Measurements from ENCODE around the gene PFKFB3. TPM values are rescaled to one million over a fixed set of nuclear protein-coding genes. Genes with fewer than 3 reads are reported as not detected.

The PFKFB3 gene
- total RNA-seq, 2 donors from 2014 or later, result 120 to 153 TPM

- peaks cover 0 to 33% of the 10 kb centered on the region in 2 donors for H3K36me3 Mint-ChIP-seq (ENCODE audit: insufficient read depth in 2 of 2)
- H3K4me1 Mint-ChIP-seq (ENCODE audit: low read depth), result peaks cover 97% of the 10 kb centered on the region
- no peak overlapping the region for H3K4me3 Mint-ChIP-seq
- no peaks in the 10 kb centered on the region for H3K27me3 Mint-ChIP-seq (ENCODE audit: low read depth)
- ATAC-seq (replicated peaks in 1 of 2) (no peak), DNase-seq (no peak)
- H3K27ac Mint-ChIP-seq, result peak overlapping the region; percentile 83
- no peaks in the 10 kb centered on the region for H3K9me3 Mint-ChIP-seq
Observed at GRCh38 chr10:6170638-6171037, 32.1 kb upstream of the PFKFB3 start.

DNA sequence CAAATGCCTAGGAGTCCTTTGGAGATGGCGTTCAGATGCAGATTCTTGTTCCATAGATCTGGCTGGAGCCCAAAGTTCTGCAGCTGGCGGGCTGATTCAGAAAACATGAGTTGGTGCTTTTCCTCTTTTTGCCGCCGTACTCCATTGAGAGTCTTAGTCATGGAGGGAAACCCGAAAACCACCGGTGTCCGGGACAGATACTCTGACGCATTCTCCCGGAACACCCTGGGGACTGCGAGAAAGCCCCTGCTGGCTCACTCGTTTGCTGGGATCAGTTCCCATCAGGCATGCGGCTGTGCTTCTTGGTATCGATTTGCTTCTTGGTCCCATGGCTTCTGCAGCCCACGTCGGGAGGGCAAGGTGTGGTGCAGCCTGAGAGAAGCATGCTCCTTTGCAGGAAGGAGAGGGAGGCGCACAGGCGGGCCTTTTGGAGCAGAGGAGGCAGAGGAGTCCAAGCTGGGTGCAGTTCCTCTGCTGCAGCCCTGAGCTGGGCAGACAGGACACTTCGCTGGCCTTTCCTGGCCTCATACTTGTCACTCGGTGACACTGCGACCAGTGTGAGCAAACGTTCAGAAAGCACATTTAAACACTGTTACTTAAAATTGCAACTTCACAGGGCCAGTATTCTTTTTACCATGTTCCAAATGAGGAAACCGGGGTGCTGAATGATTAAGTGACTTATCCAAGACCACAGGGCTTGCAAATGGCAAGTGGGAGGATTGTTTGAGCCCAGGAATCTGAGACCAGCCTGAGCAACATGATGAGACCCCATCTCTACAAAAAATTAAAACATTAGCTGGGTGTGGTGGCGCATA is 30.6 kb upstream of the PFKFB3 start:
- peak overlapping the region; percentile 70 for H3K27ac Mint-ChIP-seq
- ATAC-seq (replicated peaks in 1 of 2) (peak; percentile 59 to 70), DNase-seq (peak; percentile 51 to 53)
- H3K36me3 Mint-ChIP-seq (ENCODE audit: insufficient read depth in 2 of 2), result peaks cover 2 to 24% of the 10 kb centered on the region in 2 donors
- H3K27me3 Mint-ChIP-seq (ENCODE audit: low read depth), result no peaks in the 10 kb centered on the region
- H3K9me3 Mint-ChIP-seq, result no peaks in the 10 kb centered on the region
- peak overlapping the region; percentile 41 to 52 for H3K4me3 Mint-ChIP-seq
- H3K4me1 Mint-ChIP-seq (ENCODE audit: low read depth), result peaks cover 97% of the 10 kb centered on the region

DNA sequence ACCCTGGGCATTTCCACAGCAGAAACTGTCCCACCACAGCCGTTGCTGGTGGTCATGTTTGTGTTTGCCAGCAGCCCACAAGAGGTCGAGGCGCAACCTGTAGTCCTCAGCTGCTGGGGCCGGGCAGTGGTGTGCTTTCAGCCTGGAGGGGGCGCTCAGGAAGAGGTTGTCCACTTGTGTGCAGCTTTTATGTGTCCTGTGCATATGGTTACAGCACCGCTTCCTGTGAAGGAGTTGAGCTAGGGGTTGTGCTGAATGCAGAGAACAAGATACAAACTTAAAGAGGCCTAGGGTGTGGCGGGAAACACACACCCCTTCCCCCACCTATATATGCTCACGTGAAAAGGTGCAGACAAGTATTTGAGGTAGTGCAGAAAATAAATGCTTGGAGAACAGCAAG is 29.5 kb upstream of the PFKFB3 start:
- H3K9me3 Mint-ChIP-seq, result no peaks in the 10 kb centered on the region
- no peaks in the 10 kb centered on the region for H3K27me3 Mint-ChIP-seq (ENCODE audit: low read depth)
- H3K4me3 Mint-ChIP-seq, result peak overlapping the region; percentile 52 to 53
- DNase-seq, result peak; percentile 65 to 79
- ATAC-seq (replicated peaks in 1 of 2), result peak; percentile 72 to 83
- peaks cover 2 to 20% of the 10 kb centered on the region in 2 donors for H3K36me3 Mint-ChIP-seq (ENCODE audit: insufficient read depth in 2 of 2)
- peak overlapping the region; percentile 67 for H3K27ac Mint-ChIP-seq
- peaks cover 91% of the 10 kb centered on the region for H3K4me1 Mint-ChIP-seq (ENCODE audit: low read depth)

DNA sequence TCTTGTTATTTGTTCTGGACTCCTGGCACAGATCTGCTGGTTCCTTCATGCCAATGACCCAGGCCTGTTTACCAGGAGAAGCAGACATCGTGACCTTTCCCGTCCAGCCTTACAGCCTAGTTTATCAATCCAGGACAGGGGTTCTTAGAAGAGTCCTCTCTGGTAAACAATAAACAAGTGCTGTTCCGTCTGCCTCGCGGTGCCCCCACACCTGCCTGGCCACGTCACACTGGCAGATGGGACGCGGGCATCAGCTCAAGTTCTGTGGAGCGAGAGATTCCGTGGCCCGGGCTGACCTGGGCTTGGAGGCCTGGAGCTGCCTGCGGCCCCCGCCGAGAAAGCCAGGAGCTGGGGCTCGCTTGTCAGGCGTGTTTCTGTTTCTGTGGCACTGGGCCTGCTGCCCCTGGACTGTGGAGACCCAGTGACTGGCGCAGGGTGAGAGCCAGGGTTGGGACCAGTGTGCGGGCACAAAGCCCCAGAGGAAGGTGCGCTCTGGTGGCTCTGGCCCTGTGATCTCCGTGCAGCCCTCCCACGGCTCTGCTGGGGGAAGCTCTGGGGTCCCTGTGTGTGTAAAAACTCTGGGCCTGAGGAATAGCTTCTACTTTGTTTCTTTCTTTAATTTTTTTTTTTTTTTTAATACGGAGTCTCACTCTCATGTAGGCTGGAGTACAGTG is 28.4 kb upstream of the PFKFB3 start:
- no peak for ATAC-seq (replicated peaks in 1 of 2)
- Mint-ChIP-seq H3K4me3 (no peak overlapping the region), H3K27ac (no peak overlapping the region), H3K4me1 (ENCODE audit: low read depth) (peaks cover 82% of the 10 kb centered on the region), H3K9me3 (no peaks in the 10 kb centered on the region), H3K36me3 (ENCODE audit: insufficient read depth in 2 of 2) (peaks cover 2 to 16% of the 10 kb centered on the region in 2 donors), H3K27me3 (ENCODE audit: low read depth) (no peaks in the 10 kb centered on the region)
- no peak for DNase-seq

DNA sequence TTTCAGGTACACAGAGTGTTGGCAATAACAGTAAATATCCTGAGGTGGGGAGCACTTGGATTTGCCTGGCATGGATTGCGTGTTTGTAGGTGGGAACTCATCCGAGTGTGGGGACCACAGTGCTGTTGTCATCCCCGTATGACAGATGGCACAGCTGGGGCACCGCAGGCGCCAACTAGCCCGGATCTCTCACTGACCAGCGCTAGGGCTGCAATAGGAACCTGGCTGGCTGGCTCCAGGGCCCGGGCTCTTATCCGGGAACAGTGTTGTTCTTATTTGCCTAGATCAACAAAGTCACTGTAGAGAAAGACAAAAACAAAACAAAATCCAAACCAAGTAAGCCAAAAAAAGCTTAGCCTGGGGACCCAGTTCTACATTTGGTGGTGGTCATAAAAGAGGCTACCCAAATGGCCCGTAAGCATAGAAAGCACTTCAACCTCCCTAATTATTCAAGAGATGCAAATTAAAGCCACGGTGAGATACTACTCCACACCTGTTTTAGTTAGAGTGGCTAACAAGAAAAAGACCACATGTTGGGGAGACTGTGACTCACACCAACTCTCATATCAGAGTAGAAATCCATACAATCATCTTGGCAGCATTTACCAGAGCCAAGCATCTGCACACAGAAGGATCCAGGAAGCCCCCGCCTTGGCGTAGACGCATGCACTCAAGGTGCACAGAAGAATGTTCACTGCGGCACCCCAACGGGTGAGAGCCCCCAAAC is 27.2 kb upstream of the PFKFB3 start:
- no peak for DNase-seq
- Mint-ChIP-seq H3K4me1 (ENCODE audit: low read depth) (peaks cover 71% of the 10 kb centered on the region), H3K9me3 (no peaks in the 10 kb centered on the region), H3K36me3 (ENCODE audit: insufficient read depth in 2 of 2) (peaks cover 2 to 15% of the 10 kb centered on the region in 2 donors), H3K4me3 (peak overlapping the region in 1 of 2 donors; percentile 36), H3K27me3 (ENCODE audit: low read depth) (no peaks in the 10 kb centered on the region), H3K27ac (peak overlapping the region; percentile 43)
- peak; percentile 41 to 60 for ATAC-seq (replicated peaks in 1 of 2)

- peaks cover 2 to 10% of the 10 kb centered on the region in 2 donors for H3K36me3 Mint-ChIP-seq (ENCODE audit: insufficient read depth in 2 of 2)
- no peak overlapping the region for H3K4me3 Mint-ChIP-seq
- ATAC-seq (replicated peaks in 1 of 2) (no peak), DNase-seq (no peak)
- H3K4me1 Mint-ChIP-seq (ENCODE audit: low read depth), result peaks cover 58% of the 10 kb centered on the region
- H3K27ac Mint-ChIP-seq, result peak overlapping the region; percentile 94
- no peaks in the 10 kb centered on the region for H3K9me3 Mint-ChIP-seq
- H3K27me3 Mint-ChIP-seq (ENCODE audit: low read depth), result no peaks in the 10 kb centered on the region
Observed at GRCh38 chr10:6176691-6177231, 26.0 kb upstream of the PFKFB3 start.

DNA sequence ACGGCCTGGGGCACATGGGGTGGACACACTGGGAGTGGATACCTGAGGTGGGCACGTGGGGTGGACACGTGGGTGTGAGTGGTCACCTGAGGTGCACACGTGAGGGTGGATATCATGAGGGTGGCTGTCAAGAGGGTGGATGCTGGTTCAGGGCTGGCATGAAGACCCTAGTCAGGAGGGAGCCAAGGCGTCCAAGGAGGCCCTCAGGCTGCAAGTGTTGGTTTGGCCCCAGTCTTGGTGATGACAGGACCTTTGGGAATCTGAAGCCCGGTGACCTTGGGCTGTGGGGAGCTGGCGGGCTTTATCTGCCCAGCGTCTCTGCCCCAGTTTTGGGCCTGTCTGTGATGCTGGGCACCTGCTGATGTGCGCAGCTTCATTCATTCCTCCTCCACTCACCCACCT is 24.9 kb upstream of the PFKFB3 start:
- Mint-ChIP-seq H3K27me3 (ENCODE audit: low read depth) (no peaks in the 10 kb centered on the region), H3K4me1 (ENCODE audit: low read depth) (peaks cover 47% of the 10 kb centered on the region), H3K27ac (no peak overlapping the region), H3K9me3 (no peaks in the 10 kb centered on the region), H3K36me3 (ENCODE audit: insufficient read depth in 2 of 2) (peaks cover 2 to 9% of the 10 kb centered on the region in 2 donors), H3K4me3 (no peak overlapping the region)
- ATAC-seq (replicated peaks in 1 of 2), result no peak
- DNase-seq, result no peak

- H3K9me3 Mint-ChIP-seq, result no peaks in the 10 kb centered on the region
- H3K27me3 Mint-ChIP-seq (ENCODE audit: low read depth), result no peaks in the 10 kb centered on the region
- DNase-seq, result no peak
- no peak overlapping the region for H3K27ac Mint-ChIP-seq
- no peak overlapping the region for H3K4me3 Mint-ChIP-seq
- H3K4me1 Mint-ChIP-seq (ENCODE audit: low read depth), result peaks cover 40% of the 10 kb centered on the region
- no peak for ATAC-seq (replicated peaks in 1 of 2)
- peaks cover 2 to 3% of the 10 kb centered on the region in 2 donors for H3K36me3 Mint-ChIP-seq (ENCODE audit: insufficient read depth in 2 of 2)
Observed at GRCh38 chr10:6178581-6178980, 24.2 kb upstream of the PFKFB3 start.

- no peaks in the 10 kb centered on the region for H3K9me3 Mint-ChIP-seq
- H3K27me3 Mint-ChIP-seq (ENCODE audit: low read depth), result no peaks in the 10 kb centered on the region
- peaks cover 35% of the 10 kb centered on the region for H3K4me1 Mint-ChIP-seq (ENCODE audit: low read depth)
- H3K27ac Mint-ChIP-seq, result no peak overlapping the region
- ATAC-seq (replicated peaks in 1 of 2) (no peak), DNase-seq (no peak)
- H3K36me3 Mint-ChIP-seq (ENCODE audit: insufficient read depth in 2 of 2), result peaks cover 0 to 2% of the 10 kb centered on the region in 2 donors
- H3K4me3 Mint-ChIP-seq, result no peak overlapping the region
Observed at GRCh38 chr10:6179078-6179477, 23.7 kb upstream of the PFKFB3 start.

DNA sequence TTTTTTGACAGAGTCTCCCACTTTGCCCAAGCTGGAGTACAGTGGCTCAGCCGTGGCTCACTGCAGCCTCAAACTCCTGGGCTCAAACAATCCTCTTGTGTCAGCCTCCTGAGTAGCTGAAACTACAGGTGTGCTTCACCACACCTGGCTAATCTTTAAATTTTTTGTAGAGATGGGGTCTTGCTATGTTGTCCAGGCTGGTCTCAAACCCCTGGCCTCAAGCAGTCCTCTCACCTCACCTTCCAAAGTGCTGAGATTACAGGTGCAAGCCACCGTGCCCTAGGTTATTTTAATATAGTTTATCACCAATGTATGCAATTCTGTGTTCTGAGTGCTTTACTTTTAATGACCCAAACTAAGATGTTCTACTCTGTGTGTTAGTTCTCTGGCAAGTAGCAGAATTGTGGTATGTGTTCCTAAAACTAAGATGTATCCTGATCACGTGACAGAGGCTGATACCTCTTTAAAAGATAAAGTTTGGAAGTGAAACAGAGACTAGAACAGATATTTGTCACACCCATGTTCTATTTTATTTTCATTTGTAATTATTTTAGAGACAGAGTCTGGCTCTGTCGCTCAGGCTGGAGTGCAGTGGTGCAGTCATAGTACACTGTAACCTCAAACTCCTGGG is 22.1 kb upstream of the PFKFB3 start:
- no peak overlapping the region for H3K4me3 Mint-ChIP-seq
- no peaks in the 10 kb centered on the region for H3K27me3 Mint-ChIP-seq (ENCODE audit: low read depth)
- peaks cover 29% of the 10 kb centered on the region for H3K4me1 Mint-ChIP-seq (ENCODE audit: low read depth)
- DNase-seq (no peak), ATAC-seq (replicated peaks in 1 of 2) (no peak)
- no peaks in the 10 kb centered on the region for H3K9me3 Mint-ChIP-seq
- H3K27ac Mint-ChIP-seq, result no peak overlapping the region
- peaks cover 0 to 2% of the 10 kb centered on the region in 2 donors for H3K36me3 Mint-ChIP-seq (ENCODE audit: insufficient read depth in 2 of 2)

DNA sequence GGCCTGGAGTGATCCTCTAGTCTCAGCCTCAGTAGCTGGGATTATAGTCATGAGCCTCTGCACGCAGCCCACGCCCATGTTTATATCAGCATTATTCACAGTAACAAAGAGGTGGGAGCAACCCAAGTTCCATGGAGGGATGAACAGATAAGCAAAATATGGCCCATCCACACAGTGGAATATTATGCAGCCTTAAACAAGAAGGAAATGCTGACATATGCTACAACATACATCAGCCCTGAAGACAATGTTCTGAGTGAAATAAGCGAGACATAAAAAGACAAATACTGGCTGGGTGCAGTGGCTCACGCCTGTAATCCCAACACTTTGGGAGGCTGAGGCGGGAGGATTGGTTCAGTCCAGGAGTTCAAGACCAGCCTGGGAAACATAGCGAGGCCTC is 21.5 kb upstream of the PFKFB3 start:
- Mint-ChIP-seq H3K4me3 (no peak overlapping the region), H3K4me1 (ENCODE audit: low read depth) (peaks cover 29% of the 10 kb centered on the region), H3K9me3 (no peaks in the 10 kb centered on the region), H3K27ac (no peak overlapping the region), H3K36me3 (ENCODE audit: insufficient read depth in 2 of 2) (no peaks in the 10 kb centered on the region), H3K27me3 (ENCODE audit: low read depth) (no peaks in the 10 kb centered on the region)
- DNase-seq, result no peak
- no peak for ATAC-seq (replicated peaks in 1 of 2)

DNA sequence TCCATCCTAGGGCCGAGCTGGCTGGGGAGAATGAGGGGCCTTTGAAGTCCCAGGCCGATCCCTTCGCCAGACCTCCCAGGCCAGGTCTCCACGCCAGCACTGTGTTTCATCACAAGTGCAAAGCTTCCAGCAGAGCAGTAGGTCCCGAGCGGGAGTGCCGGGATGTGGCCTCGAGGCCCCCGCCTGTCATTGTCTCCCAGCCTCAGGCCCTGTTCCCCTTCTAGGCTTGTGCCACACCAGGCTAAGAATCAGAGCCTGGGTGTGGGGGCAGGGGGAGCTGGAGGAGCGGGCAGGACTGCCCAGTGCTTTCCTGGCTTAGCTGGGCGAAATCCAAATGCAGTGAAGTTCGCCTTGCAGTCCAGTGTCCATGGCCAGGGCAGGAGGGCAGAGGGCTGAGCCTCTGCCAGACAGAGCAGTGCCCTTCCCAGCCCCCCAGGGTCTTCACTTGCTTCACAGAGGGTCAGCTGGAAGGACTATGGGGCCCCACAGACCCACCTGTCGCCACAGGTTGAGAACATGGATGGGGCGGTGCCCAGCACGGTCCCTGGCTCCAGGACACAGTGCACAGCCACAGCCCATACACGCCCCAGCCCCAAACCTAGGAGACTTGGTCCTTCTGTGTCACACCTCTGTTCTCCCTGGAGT is 20.2 kb upstream of the PFKFB3 start:
- H3K4me3 Mint-ChIP-seq, result no peak overlapping the region
- peaks cover 29% of the 10 kb centered on the region for H3K4me1 Mint-ChIP-seq (ENCODE audit: low read depth)
- no peak overlapping the region for H3K27ac Mint-ChIP-seq
- no peaks in the 10 kb centered on the region for H3K27me3 Mint-ChIP-seq (ENCODE audit: low read depth)
- no peaks in the 10 kb centered on the region for H3K9me3 Mint-ChIP-seq
- DNase-seq (no peak), ATAC-seq (replicated peaks in 1 of 2) (no peak)
- no peaks in the 10 kb centered on the region for H3K36me3 Mint-ChIP-seq (ENCODE audit: insufficient read depth in 2 of 2)

Data from activated T-cell treated with anti-CD3 and anti-CD28 coated beads, Interleukin-2, amount 50 U/mL, for 72 hours (primary cell).